Retina (tissue), 1 donor: Measurements from ENCODE around the gene CDK17.

Experiments
- DNase-seq: peaks from one replicate; pipeline ENCODE4 v3.0.0-alpha.2; 2016

The CDK17 gene

DNA sequence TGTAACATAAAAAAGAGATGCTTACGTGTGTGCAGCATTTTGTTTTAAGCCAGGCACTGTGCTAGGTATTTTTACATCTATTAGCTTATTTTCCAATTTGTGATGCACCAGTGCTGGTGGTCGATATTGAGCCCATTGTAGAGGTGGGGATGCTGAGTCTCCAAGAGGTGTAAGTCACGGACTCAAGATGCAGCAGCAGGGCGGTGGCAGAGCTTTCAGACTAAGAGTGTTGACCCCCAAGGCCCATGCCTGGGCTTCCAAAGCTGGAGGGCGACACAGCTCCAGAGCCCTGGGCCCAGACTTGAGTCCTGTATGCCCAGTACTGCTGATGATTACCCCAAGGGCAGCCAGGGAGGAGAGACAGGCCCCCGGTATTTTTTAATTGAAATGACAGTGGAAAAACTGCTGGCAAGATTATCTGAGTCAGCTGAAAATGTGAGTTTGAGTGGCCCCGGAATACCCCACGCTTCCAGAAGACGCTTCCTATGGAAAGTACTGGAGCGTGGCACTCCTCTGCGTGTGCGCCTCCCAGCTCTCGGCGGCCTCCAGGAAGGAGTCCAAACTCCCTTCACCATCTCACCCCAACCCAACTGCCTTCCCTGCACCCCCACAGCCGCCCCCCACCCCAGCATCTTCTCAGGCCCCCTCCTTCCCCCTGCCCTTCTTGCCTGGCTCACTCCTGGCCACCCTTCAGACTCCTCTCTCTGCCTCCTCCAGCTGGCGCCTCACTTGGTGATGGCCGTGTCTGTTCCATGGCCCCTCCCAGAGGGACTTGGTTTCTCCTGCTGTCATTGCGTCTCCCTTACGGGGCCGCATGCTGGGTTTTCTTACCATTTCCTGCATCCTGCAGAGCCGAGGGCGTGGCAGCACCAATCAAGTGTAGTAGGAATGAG, 165.4 kb downstream of the CDK17 start:
- no peak for DNase-seq

DNA sequence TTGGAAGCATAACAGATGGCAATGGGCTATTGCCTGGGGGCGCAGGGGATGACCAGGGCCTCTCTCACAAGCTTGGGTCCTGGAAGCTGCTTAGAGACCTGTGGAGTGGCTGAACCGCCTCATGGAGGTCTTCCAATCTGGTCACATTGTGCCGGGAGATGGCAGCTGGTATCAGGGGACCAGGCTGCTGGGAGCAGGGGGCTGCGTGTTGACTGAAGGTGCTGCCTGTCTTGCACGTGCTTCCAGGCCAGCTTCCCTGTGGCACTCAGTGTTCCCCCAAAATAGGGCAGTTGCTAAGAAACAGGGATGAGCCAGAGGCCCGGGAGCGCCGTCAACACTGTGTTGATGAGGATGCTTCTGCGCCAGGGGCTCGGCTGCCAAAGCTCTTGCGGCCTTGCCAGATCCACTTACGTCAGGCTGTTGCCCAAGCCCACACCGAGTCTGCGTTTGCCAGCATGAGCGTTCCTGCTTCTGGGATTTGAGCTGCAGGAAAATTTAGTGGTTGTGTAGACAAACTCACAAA, 166.2 kb downstream of the CDK17 start:
- DNase-seq: peak; percentile 71

DNA sequence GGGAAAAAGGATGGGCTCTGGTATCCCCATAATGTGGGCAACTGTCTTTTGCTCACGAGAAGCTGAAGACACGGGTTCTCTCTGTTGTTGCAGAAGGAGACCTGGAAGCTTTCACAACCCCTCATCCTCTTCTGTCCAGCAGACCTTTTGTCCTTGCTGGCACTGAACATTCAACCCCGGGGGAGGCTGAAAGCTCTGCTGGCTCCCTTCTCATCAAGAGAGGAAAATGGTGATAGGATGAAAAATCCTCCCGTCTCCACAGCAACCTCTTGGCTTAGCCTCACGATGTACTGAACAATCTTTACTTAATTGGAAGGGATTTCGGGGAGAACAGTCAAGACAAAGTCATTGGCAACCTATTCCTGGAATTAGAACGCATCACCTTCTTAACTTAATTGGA, 167.1 kb downstream of the CDK17 start:
- no peak for DNase-seq

DNA sequence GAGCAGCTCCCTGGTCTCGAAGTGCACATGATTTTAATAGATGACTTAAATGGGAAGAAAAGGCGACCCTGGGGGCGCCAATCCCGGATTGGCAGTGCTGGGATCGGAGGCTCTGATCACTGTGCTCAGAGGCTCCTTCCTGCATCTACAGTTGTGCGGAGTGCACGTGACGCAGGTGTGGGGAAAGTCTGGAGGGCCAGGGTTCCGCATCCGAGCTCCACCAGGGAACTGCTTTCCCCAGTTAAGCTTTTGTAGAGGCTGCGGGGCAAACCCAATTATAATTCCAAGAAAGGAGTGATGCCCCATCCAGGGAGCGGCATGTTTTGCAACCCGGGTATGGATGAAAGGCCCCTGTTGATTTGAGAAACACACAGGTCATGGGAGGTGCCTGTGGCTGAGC, 169.6 kb downstream of the CDK17 start:
- no peak for DNase-seq

DNA sequence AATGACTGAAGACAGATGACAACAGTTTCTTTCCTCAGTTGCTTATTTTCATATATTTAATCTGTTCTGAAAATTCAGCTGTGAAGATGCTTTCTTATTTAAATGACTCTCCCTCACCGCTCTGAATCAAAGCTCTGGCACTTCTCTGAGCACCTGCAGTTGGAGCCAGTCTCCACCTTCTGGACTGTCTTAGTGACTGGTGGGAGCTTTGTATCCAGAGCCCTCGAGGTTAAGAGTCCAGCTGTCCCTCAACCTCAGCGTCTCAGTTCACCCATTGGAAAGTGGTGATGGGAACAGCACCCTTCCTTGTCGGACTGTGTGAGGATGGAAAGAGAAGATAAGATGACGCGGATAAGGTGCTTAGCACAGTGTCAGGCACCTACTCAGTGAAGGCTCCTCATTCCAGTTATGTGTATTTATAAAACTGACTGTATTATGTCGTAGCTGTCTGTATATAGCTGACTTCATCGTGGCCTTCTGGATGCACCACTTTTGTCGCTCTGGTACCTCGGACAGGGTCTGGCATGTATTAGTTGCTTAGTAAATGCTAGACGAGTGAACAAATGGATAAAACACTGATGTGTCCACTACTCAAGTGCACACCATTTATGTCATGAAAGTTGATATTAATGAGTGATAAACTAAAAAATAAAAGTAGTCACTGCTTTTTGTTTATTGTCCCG, 171.5 kb downstream of the CDK17 start:
- DNase-seq: no peak
